ENCODE measurements around the gene FPGS.

The FPGS gene

GRCh38 chr9:127785023-127785932 is 17.4 kb upstream of the FPGS start:
- DNase-seq (ENCODE audit: low read depth, low spot score): peak; percentile 74
- peak overlapping the region; percentile 51 for H3K4me3 ChIP-seq (ENCODE audit: low read length)

- peak within 1 kb of the TSS; percentile 79 for H3K4me3 ChIP-seq (ENCODE audit: low read length)
- DNase-seq (ENCODE audit: low read depth, low spot score): peak; percentile 73
Measured at GRCh38 chr9:127785933-127786772, 16.5 kb upstream of the FPGS start, which contains the start of gene CDK9. Gene CDK9 (plus strand): TSS chr9:127786034. CDS start chr9:127786149, 115 bp downstream.

GRCh38 chr9:127786773-127787104 is 15.9 kb upstream of the FPGS start:
- peak overlapping the region; percentile 79 for H3K4me3 ChIP-seq (ENCODE audit: low read length)
- DNase-seq (ENCODE audit: low read depth, low spot score): no peak

- H3K4me3 ChIP-seq (ENCODE audit: low read length): no peak overlapping the region
- DNase-seq (ENCODE audit: low read depth, low spot score): no peak
Measured at GRCh38 chr9:127788337-127789011, 14.2 kb upstream of the FPGS start.

GRCh38 chr9:127789179-127789578 is 13.5 kb upstream of the FPGS start:
- no peak overlapping the region for H3K4me3 ChIP-seq (ENCODE audit: low read length)
- DNase-seq (ENCODE audit: low read depth, low spot score): no peak

GRCh38 chr9:127790094-127790855 is 12.4 kb upstream of the FPGS start:
- no peak overlapping the region for H3K4me3 ChIP-seq (ENCODE audit: low read length)
- no peak for DNase-seq (ENCODE audit: low read depth, low spot score)

- no peak for DNase-seq (ENCODE audit: low read depth, low spot score)
Measured at GRCh38 chr9:127791085-127791484, 11.6 kb upstream of the FPGS start.

GRCh38 chr9:127792417-127793031 is 10.2 kb upstream of the FPGS start:
- no peak for DNase-seq (ENCODE audit: low read depth, low spot score)
- H3K4me3 ChIP-seq (ENCODE audit: low read length): no peak overlapping the region

More at GRCh38 chr9:127791085-127791484, 11.6 kb upstream of the FPGS start:
- H3K4me3 ChIP-seq (ENCODE audit: low read length): no peak overlapping the region

GRCh38 chr9:127793093-127793708 is 9.5 kb upstream of the FPGS start:
- no peak overlapping the region for H3K4me3 ChIP-seq (ENCODE audit: low read length)
- DNase-seq (ENCODE audit: low read depth, low spot score): no peak

GRCh38 chr9:127794001-127794791 is 8.5 kb upstream of the FPGS start:
- no peak for DNase-seq (ENCODE audit: low read depth, low spot score)
- H3K4me3 ChIP-seq (ENCODE audit: low read length): no peak overlapping the region

- H3K4me3 ChIP-seq (ENCODE audit: low read length): peak overlapping the region; percentile 36
- DNase-seq (ENCODE audit: low read depth, low spot score): no peak
Measured at GRCh38 chr9:127796225-127796813, 6.4 kb upstream of the FPGS start.

- peak; percentile 81 for DNase-seq (ENCODE audit: low read depth, low spot score)
Measured at GRCh38 chr9:127796852-127797370, 5.8 kb upstream of the FPGS start.

GRCh38 chr9:127801955-127802575 is 617 bp upstream of the FPGS start:
- H3K4me3 ChIP-seq (ENCODE audit: low read length): peak overlapping the region; percentile 56
- DNase-seq (ENCODE audit: low read depth, low spot score): no peak

More at GRCh38 chr9:127796852-127797370, 5.8 kb upstream of the FPGS start:
- peak overlapping the region; percentile 36 for H3K4me3 ChIP-seq (ENCODE audit: low read length)

GRCh38 chr9:127803507-127804352 is 1.0 kb downstream of the FPGS start:
- DNase-seq (ENCODE audit: low read depth, low spot score): no peak
- H3K4me3 ChIP-seq (ENCODE audit: low read length): peak overlapping the region; percentile 82

- no peak overlapping the region for H3K4me3 ChIP-seq (ENCODE audit: low read length)
- DNase-seq (ENCODE audit: low read depth, low spot score): peak; percentile 50
Measured at GRCh38 chr9:127805620-127806019, 2.9 kb downstream of the FPGS start.
